A673 (cell line): ENCODE data around the gene SPEM1. TPM values are rescaled to one million over a fixed set of nuclear protein-coding genes. Genes with fewer than 3 reads are reported as not detected.

Experiments used
- BruUV-seq: library from RNA; stranded (reverse); fragments of 400-500 nt; replicated peaks from 2 replicates; lab custom pipeline; 2021; lab: Mats Ljungman, UMichigan
- CTCF ChIA-PET: fragments of 300-600 bp; sonication (Branson Sonifier 250); formaldehyde crosslinking; loops from one replicate; lab custom pipeline; 2022; ENCODE audit warnings: antibody characterized with exemption; lab: Charles Lee
- POLR2A ChIA-PET: fragments of 300-600 bp; sonication (Branson Sonifier 250); formaldehyde crosslinking; loops from one replicate; lab custom pipeline; 2022; ENCODE audit warnings: antibody characterized with exemption; ENCODE audit not compliant: low non-redundant PET; lab: Charles Lee
- DNase-seq: peaks from one replicate; pipeline ENCODE4 v3.0.0-alpha.2; 2015; ENCODE audit warnings: low spot score
- H3K27ac ChIP-seq: fragments of 200-600 bp; sonication (generic); 2 replicates; pipeline ENCODE4 v1.5.1; 2016; ENCODE audit warnings: mixed run types, low read depth, mild to moderate bottlenecking, mixed read lengths, antibody characterized with exemption, low read length; ENCODE audit not compliant: poor library complexity, severe bottlenecking
- H3K27me3 ChIP-seq: fragments of 200-600 bp; sonication (generic); replicated peaks from 2 replicates; pipeline ENCODE4 v1.6.1; 2017; ENCODE audit warnings: mixed run types, low read depth, mild to moderate bottlenecking, mixed read lengths, antibody characterized with exemption, low read length; ENCODE audit not compliant: insufficient read depth, poor library complexity
- H3K36me3 ChIP-seq: fragments of 200-600 bp; sonication (generic); 2 replicates; pipeline ENCODE4 v1.6.1; 2016; ENCODE audit warnings: mixed run types, mild to moderate bottlenecking, mixed read lengths, antibody characterized with exemption, low read length; ENCODE audit not compliant: insufficient read depth, poor library complexity, severe bottlenecking
- H3K4me1 ChIP-seq: fragments of 200-600 bp; sonication (generic); 2 replicates; pipeline ENCODE4 v1.6.1; 2017; ENCODE audit warnings: mixed run types, mild to moderate bottlenecking, mixed read lengths, antibody characterized with exemption, low read length; ENCODE audit not compliant: insufficient read depth, poor library complexity, severe bottlenecking
- H3K4me3 ChIP-seq: fragments of 200-600 bp; sonication (generic); 2 replicates; pipeline ENCODE4 v1.5.1; 2016; ENCODE audit warnings: low read depth, mixed run types, mild to moderate bottlenecking, mixed read lengths, low read length; ENCODE audit not compliant: poor library complexity, severe bottlenecking
- H3K9me3 ChIP-seq: fragments of 200-600 bp; sonication (generic); 2 replicates; pipeline ENCODE4 v1.6.1; 2016; ENCODE audit warnings: mixed run types, low read depth, mild to moderate bottlenecking, mixed read lengths, antibody characterized with exemption, low read length; ENCODE audit not compliant: poor library complexity, severe bottlenecking
- EZH2 ChIP-seq: fragments of 200-600 bp; sonication (generic); IDR thresholded peaks from 2 replicates; pipeline ENCODE4 v1.6.1; 2017; ENCODE audit warnings: borderline replicate concordance, low read depth, mild to moderate bottlenecking, mixed read lengths, antibody characterized with exemption, low read length; ENCODE audit not compliant: poor library complexity, severe bottlenecking
- intact Hi-C: fragments of 100-400 bp; cut with micrococcal nuclease; formaldehyde crosslinking; loops from one replicate; pipeline ENCODE4 v1.10.0; 2022; ENCODE audit not compliant: unreplicated experiment
- total RNA-seq: library from RNA; stranded (reverse); gene quantifications from 2 replicates; pipeline ENCODE4 v1.2.3, GENCODE V29; 2021
- TF ChIP-seq, protein P1 (sequence below): fragments of 300-800, 200-600 bp; sonication (generic); conservative IDR thresholded peaks from 2 replicates; pipeline ENCODE4 v1.5.1; 2017; ENCODE audit warnings: low read depth, mild to moderate bottlenecking, antibody characterized with exemption, low read length, moderate library complexity, mixed read lengths

The SPEM1 gene
- total RNA-seq, 1 experiment from 2014 or later: 0.43 TPM

DNA sequence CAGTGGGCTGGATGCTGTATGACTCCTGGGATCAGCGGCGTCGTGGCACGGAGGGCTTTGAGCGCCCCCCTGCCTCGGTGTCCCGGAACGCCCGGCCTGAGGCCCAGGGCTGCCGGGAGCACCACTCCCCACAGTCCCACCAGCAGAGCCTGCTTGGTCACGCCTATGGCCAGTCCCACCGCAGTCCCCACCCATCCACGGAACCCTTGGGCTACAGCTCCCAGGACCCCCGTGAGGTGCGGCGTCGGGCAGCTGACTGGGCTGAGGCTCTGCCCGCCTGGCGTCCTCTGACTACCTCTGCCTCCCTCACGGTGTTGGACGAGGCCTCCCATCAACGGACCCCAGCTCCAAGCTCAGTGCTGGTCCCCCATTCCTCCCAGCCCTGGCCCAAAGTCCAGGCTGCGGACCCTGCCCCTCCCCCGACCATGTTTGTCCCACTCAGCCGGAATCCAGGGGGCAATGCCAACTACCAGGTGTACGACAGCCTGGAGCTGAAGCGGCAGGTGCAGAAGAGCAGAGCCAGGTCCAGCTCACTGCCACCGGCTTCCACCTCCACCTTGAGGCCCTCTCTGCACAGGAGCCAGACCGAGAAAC is 6.9 kb downstream of the SPEM1 start:
- Histone ChIP-seq H3K27ac (no peak overlapping the region), H3K4me3 (no peak overlapping the region), H3K36me3 (no peaks in the 10 kb centered on the region), H3K9me3 (no peaks in the 10 kb centered on the region), H3K4me1 (no peaks in the 10 kb centered on the region), H3K27me3 (no peaks in the 10 kb centered on the region)
- intact Hi-C loops: no loop called here
- TF ChIP-seq, protein P1, sequence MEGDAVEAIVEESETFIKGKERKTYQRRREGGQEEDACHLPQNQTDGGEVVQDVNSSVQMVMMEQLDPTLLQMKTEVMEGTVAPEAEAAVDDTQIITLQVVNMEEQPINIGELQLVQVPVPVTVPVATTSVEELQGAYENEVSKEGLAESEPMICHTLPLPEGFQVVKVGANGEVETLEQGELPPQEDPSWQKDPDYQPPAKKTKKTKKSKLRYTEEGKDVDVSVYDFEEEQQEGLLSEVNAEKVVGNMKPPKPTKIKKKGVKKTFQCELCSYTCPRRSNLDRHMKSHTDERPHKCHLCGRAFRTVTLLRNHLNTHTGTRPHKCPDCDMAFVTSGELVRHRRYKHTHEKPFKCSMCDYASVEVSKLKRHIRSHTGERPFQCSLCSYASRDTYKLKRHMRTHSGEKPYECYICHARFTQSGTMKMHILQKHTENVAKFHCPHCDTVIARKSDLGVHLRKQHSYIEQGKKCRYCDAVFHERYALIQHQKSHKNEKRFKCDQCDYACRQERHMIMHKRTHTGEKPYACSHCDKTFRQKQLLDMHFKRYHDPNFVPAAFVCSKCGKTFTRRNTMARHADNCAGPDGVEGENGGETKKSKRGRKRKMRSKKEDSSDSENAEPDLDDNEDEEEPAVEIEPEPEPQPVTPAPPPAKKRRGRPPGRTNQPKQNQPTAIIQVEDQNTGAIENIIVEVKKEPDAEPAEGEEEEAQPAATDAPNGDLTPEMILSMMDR: no peak
- no peak for TF ChIP-seq EZH2
- CTCF ChIA-PET: interaction anchor here (0.6 kb wide), 1 partner anchor 188 kb away, joined by 3 read pairs; no protein-coding TSS in a partner anchor
- no peak for DNase-seq
- no TSS peak for BruUV-seq
- POLR2A ChIA-PET: no interaction called here

DNA sequence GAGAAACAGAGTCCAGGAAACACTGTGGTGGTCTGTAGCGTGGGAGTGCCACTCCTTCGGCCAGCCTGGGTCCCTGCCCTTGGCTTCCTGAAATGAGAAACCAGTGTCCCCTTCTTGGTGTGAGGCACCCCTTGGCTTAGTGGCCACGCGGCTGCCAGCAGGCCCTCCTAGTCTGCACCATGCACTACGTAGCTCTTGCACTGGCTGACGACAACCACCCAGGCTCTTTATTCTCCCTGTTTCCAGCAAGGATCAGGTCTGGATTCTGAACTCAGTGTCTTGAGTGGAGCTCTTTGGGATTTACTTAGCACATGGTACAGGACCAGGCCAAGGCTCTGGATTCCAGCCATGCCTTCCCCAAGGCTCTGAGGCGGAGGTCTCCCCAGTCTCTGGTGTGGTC is 7.4 kb downstream of the SPEM1 start:
- intact Hi-C loops: no loop called here
- ChIA-PET POLR2A (no interaction called here), CTCF (interaction anchor here (0.6 kb wide), 1 partner anchor 188 kb away, joined by 3 read pairs; no protein-coding TSS in a partner anchor)

DNA sequence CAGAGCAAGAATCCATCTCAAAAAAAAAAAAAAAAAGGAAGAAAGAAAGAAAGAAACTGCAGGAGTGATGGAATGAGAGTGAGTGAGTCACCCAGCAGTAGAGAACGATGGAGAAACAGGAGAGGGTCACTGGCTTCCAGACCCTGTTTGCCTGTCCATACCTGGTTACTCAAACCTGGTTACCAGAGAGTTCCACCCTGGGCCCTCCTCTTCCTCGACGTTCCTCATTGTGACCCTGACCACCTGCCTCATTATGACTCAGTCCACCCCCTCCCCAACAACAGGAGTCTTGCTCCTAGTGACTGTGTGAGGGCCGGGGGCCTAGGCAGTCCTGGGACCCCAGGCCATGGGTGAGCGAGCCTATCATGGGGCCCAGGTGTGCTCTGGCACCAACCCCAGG is 8.4 kb downstream of the SPEM1 start, which contains the start of gene SPEM3:
Gene SPEM3, plus strand, starts transcription at position 301 of the 400 bp plus-strand sequence. Its CDS starts 46 bp downstream, at position 347.
- intact Hi-C loops: no loop called here
- no peaks in the 10 kb centered on the region for H3K4me1 ChIP-seq
- ChIA-PET POLR2A (no interaction called here), CTCF (no interaction called here)
- no peaks in the 10 kb centered on the region for H3K36me3 ChIP-seq
- no peak for DNase-seq
- H3K4me3 ChIP-seq: no peak within 1 kb of the TSS
- H3K27me3 ChIP-seq: no peaks in the 10 kb centered on the region
- TF ChIP-seq, protein P1: no peak
- TF ChIP-seq EZH2: no peak
- no TSS peak for BruUV-seq
- H3K9me3 ChIP-seq: no peaks in the 10 kb centered on the region
- no peak within 1 kb of the TSS for H3K27ac ChIP-seq

More for the DNA sequence above, 7.4 kb downstream of the SPEM1 start:
- no peaks in the 10 kb centered on the region for H3K9me3 ChIP-seq
- H3K4me1 ChIP-seq: no peaks in the 10 kb centered on the region
- no peak overlapping the region for H3K4me3 ChIP-seq
- BruUV-seq: no TSS peak
- H3K27ac ChIP-seq: no peak overlapping the region
- no peaks in the 10 kb centered on the region for H3K27me3 ChIP-seq
- TF ChIP-seq EZH2: no peak
- TF ChIP-seq, protein P1: no peak
- no peaks in the 10 kb centered on the region for H3K36me3 ChIP-seq
- DNase-seq: no peak
